Endothelial cell of umbilical vein (primary cell): ENCODE measurements around the gene STAU1. TPM values are rescaled to one million over a fixed set of nuclear protein-coding genes. Genes with fewer than 3 reads are reported as not detected.

Experiments
- BruUV-seq: library from RNA; stranded (reverse); fragments of 400-500 nt; replicated peaks from 2 replicates; lab custom pipeline; 2021; lab: Mats Ljungman, UMichigan
- CTCF ChIA-PET: fragments of 300-600, 350-600 bp; sonication (Branson Sonifier 250); formaldehyde crosslinking; loops from one replicate; lab custom pipeline; 2021; ENCODE audit warnings: antibody characterized with exemption, inconsistent platforms; lab: Charles Lee
- POLR2A ChIA-PET: fragments of 300-600, 350-600 bp; sonication (Branson Sonifier 250); formaldehyde crosslinking; loops from one replicate; lab custom pipeline; 2021; ENCODE audit warnings: antibody characterized with exemption, inconsistent platforms; lab: Charles Lee
- DNase-seq: peaks from one replicate; pipeline ENCODE4 v3.0.0-alpha.2; 2011; ENCODE audit warnings: low read depth, low spot score
- FAIRE-seq: peaks from 2 replicates; lab custom pipeline; 2011; peaks lifted over from hg19 to GRCh38; lab: Jason Lieb, UNC
- H2AFZ ChIP-seq: 2 replicates; pipeline ENCODE4 v1.6.0; 2012; ENCODE audit warnings: low read depth, low read length, control low read depth, inconsistent platforms
- H3K27ac ChIP-seq: 2 replicates; pipeline ENCODE4 v1.5.1; 2011; ENCODE audit warnings: low read depth, mild to moderate bottlenecking, control low read depth, low read length, moderate library complexity; ENCODE audit not compliant: insufficient read depth
- H3K27me3 ChIP-seq, 2 experiments: 2 replicates each; pipeline versions ENCODE4 v1.6.0 to v1.6.1; 2011; ENCODE audit warnings: low read length in 2 of 2, mixed read lengths in 1 of 2; ENCODE audit not compliant: control insufficient read depth in 2 of 2, insufficient read depth in 2 of 2
- H3K36me3 ChIP-seq, 2 experiments: 2 replicates in 1 of 2; 3 replicates in 1 of 2; pipeline ENCODE4 v1.5.1; 2011; ENCODE audit warnings: low read length in 2 of 2, mild to moderate bottlenecking in 1 of 2, moderate library complexity in 1 of 2; ENCODE audit not compliant: control insufficient read depth in 2 of 2, insufficient read depth in 2 of 2; ENCODE audit errors: extremely low read depth in 1 of 2
- H3K4me1 ChIP-seq: 3 replicates; pipeline ENCODE4 v1.5.1; 2011; ENCODE audit warnings: mild to moderate bottlenecking, low read length; ENCODE audit not compliant: control insufficient read depth, insufficient read depth; ENCODE audit errors: extremely low read depth
- H3K4me2 ChIP-seq: 2 replicates; pipeline ENCODE4 v1.6.1; 2011; ENCODE audit warnings: low read length, control low read depth, mixed read lengths; ENCODE audit not compliant: insufficient read depth
- H3K4me3 ChIP-seq, 3 experiments: fragments of 200-600 bp in 1 of 3; sonication (generic), shearing (Covaris generic) in 1 of 3; replicated peaks in 1 of 3; 2 replicates each; pipeline ENCODE4 v1.5.1; 2011 to 2016; ENCODE audit warnings: control low read depth in 3 of 3, low read length in 3 of 3, mild to moderate bottlenecking in 2 of 3, inconsistent platforms in 1 of 3, low read depth in 1 of 3, moderate library complexity in 1 of 3; ENCODE audit not compliant: insufficient read depth in 1 of 3
- H3K79me2 ChIP-seq: 2 replicates; pipeline ENCODE4 v1.6.0; 2012; ENCODE audit warnings: low read length, inconsistent platforms; ENCODE audit not compliant: control insufficient read depth, insufficient read depth
- H3K9ac ChIP-seq: replicated peaks from 2 replicates; pipeline ENCODE3; 2011; ENCODE audit warnings: low read length, control low read depth; ENCODE audit not compliant: insufficient read depth; ENCODE audit errors: extremely low read depth
- H3K9me1 ChIP-seq: replicated peaks from 3 replicates; pipeline ENCODE4 v1.6.0; 2011; ENCODE audit warnings: mild to moderate bottlenecking, low read length; ENCODE audit not compliant: control insufficient read depth, insufficient read depth; ENCODE audit errors: extremely low read depth
- H3K9me3 ChIP-seq: replicated peaks from 2 replicates; pipeline ENCODE4 v1.5.1; 2012; ENCODE audit warnings: low read length, inconsistent platforms; ENCODE audit not compliant: control insufficient read depth, insufficient read depth
- H4K20me1 ChIP-seq: replicated peaks from 2 replicates; pipeline ENCODE3; 2011; ENCODE audit warnings: mild to moderate bottlenecking, low read length; ENCODE audit not compliant: control insufficient read depth, insufficient read depth; ENCODE audit errors: extremely low read depth
- EZH2 ChIP-seq: IDR thresholded peaks from 2 replicates; pipeline ENCODE4 v1.6.1; 2012; ENCODE audit warnings: borderline replicate concordance, low read depth, mild to moderate bottlenecking, moderate library complexity, low read length, inconsistent platforms; ENCODE audit not compliant: severe bottlenecking
- FOS ChIP-seq: IDR thresholded peaks from 2 replicates; pipeline ENCODE4 v1.6.1; 2011; ENCODE audit warnings: mild to moderate bottlenecking, low read length, moderate library complexity, borderline replicate concordance; ENCODE audit not compliant: insufficient read depth
- GATA2 ChIP-seq: IDR thresholded peaks from 2 replicates; pipeline ENCODE4 v1.7.0; 2011; ENCODE audit warnings: low read depth, mild to moderate bottlenecking, moderate library complexity, mixed read lengths, low read length; ENCODE audit not compliant: insufficient read length, insufficient read depth
- MYC ChIP-seq: IDR thresholded peaks from one replicate; pipeline ENCODE4 v1.6.1; 2011; ENCODE audit warnings: mild to moderate bottlenecking, low read depth, low read length
- POLR2A ChIP-seq: IDR thresholded peaks from 2 replicates; pipeline ENCODE4 v1.6.1; 2012; ENCODE audit warnings: low read depth, mild to moderate bottlenecking, control low read depth, low read length
- dilution Hi-C: fragments of 300-500 bp; cut with MboI; formaldehyde crosslinking; loops from one replicate; pipeline ENCODE4 v1.15.0; 2019; ENCODE audit warnings: low sequenced_read_pairs; ENCODE audit not compliant: extremely low pct_ligation_motif_present
- intact Hi-C: fragments of 100-400 bp; cut with micrococcal nuclease; formaldehyde crosslinking; loops from one replicate; pipeline ENCODE4 v1.10.0; 2022
- polyA plus RNA-seq, 4 experiments: library from polyadenylated mRNA; depleted of rRNA in 3 of 4; stranded (reverse) in 3 of 4; unstranded in 1 of 4; fragments of >200 nt; gene quantifications; 2 replicates each; pipeline versions ENCODE4 v1.2.1 to v1.2.3, GENCODE V29; 2011 to 2012; ENCODE audit warnings: missing spikeins in 1 of 4
- total RNA-seq: library from RNA; stranded (reverse); gene quantifications from 2 replicates; pipeline ENCODE4 v1.2.3, GENCODE V29; 2021
- TF ChIP-seq, protein P1 (sequence below): IDR thresholded peaks from 2 replicates; pipeline ENCODE4 v1.6.1; 2011; ENCODE audit not compliant: insufficient read depth, insufficient read length
- TF ChIP-seq, protein P2 (sequence below), 2 donors: IDR thresholded peaks; 1 replicate in 1 of 2; 2 replicates in 1 of 2; pipeline ENCODE4 v1.5.1; 2011; ENCODE audit warnings: low read length in 2 of 2, mild to moderate bottlenecking in 2 of 2, moderate library complexity in 2 of 2, control low read depth in 1 of 2, inconsistent platforms in 1 of 2, low read depth in 1 of 2; ENCODE audit not compliant: insufficient read depth in 1 of 2; ENCODE audit errors: extremely low read depth in 1 of 2

Gene STAU1
- total and polyA plus RNA-seq, 2 donors (not counting 3 experiments of a cell fraction or from before 2014, with no cell fraction given), result 53.1 to 98.1 TPM

- Histone ChIP-seq H3K9ac (no peak overlapping the region), H3K9me1 (no peaks in the 10 kb centered on the region), H3K4me3 (no peak overlapping the region), H3K9me3 (no peaks in the 10 kb centered on the region), H3K4me1 (peaks cover 2% of the 10 kb centered on the region), H3K79me2 (peaks cover 45% of the 10 kb centered on the region), H3K27me3 (no peaks in the 10 kb centered on the region), H4K20me1 (peaks cover 2% of the 10 kb centered on the region), H3K27ac (no peak overlapping the region), H3K36me3 (peaks cover 2% of the 10 kb centered on the region in 2 experiments), H2AFZ (no peak overlapping the region), H3K4me2 (no peak overlapping the region)
- FAIRE-seq (no peak), DNase-seq (no peak)
- ChIA-PET POLR2A (no interaction called here), CTCF (interaction anchor here (1.0 to 2.4 kb wide), 3 partner anchors 16 to 57 kb away, joined by 4 to 8 read pairs (median 6); no protein-coding TSS in a partner anchor)
- dilution Hi-C loops, result no loop called here
- BruUV-seq, result no TSS peak
- TF ChIP-seq MYC, result no peak
- no peak for TF ChIP-seq GATA2
- TF ChIP-seq POLR2A, result no peak
- no peak for TF ChIP-seq EZH2
- TF ChIP-seq, protein P1, sequence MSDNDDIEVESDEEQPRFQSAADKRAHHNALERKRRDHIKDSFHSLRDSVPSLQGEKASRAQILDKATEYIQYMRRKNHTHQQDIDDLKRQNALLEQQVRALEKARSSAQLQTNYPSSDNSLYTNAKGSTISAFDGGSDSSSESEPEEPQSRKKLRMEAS, result no peak
- TF ChIP-seq FOS, result no peak
- TF ChIP-seq, protein P2, sequence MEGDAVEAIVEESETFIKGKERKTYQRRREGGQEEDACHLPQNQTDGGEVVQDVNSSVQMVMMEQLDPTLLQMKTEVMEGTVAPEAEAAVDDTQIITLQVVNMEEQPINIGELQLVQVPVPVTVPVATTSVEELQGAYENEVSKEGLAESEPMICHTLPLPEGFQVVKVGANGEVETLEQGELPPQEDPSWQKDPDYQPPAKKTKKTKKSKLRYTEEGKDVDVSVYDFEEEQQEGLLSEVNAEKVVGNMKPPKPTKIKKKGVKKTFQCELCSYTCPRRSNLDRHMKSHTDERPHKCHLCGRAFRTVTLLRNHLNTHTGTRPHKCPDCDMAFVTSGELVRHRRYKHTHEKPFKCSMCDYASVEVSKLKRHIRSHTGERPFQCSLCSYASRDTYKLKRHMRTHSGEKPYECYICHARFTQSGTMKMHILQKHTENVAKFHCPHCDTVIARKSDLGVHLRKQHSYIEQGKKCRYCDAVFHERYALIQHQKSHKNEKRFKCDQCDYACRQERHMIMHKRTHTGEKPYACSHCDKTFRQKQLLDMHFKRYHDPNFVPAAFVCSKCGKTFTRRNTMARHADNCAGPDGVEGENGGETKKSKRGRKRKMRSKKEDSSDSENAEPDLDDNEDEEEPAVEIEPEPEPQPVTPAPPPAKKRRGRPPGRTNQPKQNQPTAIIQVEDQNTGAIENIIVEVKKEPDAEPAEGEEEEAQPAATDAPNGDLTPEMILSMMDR (IDR thresholded peaks at IDR 0.05; ENCODE audit: extremely low read depth in 1 of 2, insufficient read depth in 1 of 2, low read depth in 1 of 2, low read length in 2 of 2), result no peak
- intact Hi-C loops, result no loop called here
Observed at GRCh38 chr20:49160057-49160929, 27.8 kb downstream of the STAU1 start.
